DMS153 (cell line): Measurements from ENCODE around the gene ZMAT5.

Source experiments
- DNase-seq: peaks from one replicate; lab custom pipeline; 2025; lab: John Stamatoyannopoulos, UW

Gene ZMAT5

DNA sequence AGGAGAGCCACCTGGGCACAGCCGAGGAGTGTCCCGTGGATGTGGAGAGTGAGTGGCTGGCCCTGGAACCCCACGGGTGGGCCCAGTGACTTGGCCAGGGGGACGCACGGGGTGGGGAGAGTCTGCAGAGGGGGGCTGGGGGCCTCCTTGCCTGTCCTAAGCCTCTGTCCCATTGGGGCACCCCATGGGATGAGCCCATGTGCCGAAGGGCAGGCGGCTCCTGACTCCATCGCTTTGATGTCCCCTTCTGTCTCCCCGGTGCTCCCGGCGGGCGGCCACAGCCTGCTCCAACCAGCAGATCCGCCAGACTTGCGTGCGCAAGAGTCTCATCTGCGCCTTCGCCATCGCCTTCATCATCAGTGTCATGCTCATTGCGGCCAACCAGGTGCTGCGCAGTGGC, 37.6 kb downstream of the ZMAT5 start:
- DNase-seq, result no peak

DNA sequence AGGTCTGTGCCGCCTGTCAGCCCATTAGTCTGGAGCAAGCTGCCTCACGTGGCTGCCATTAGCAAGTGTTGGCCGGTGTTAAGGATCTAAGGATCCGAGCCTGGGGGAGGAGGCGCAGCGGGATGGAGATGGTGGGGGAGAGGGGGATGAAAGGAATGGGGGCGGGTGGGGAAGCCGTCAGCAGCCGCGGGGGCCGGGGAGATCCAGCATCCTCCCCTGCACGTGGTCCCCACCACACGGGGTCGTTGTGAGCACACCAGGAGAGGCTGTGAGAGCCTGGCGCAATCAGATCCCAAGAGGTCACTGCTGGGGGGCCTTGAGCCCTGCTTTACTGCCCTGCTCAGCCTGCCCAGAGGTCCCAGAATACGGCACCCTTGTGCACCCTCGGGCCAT, 39.7 kb downstream of the ZMAT5 start:
- DNase-seq, result no peak

DNA sequence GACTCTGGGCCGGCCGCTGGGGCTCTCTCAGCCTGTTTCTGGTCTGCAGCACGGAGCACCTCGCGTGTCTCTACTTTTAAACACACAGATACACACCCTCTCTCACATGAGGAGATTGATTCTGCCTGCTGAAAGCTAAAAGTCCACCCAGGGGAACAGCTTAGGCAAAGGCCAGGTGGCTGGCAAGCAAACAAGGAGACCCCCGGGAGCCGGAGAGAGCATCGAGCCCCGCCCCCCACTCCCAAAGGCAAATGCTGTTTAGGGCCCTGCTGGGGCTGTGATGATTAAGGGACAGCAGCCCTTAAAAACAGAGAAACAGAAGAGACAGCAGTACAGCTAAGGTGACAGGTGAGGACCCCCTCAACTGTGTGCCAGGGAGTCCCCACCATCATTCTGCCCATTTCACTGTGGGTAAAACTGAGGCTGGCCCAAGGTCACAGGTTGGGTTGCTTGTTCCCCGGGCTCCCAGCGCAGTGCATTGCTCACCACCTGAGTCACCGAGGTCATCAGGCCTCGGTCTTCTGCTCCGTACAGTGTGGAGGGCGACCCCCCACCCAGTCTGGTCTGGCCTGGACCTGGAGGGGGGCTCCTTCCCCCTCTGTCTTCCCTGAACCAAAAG, 40.2 kb downstream of the ZMAT5 start:
- DNase-seq, result no peak

DNA sequence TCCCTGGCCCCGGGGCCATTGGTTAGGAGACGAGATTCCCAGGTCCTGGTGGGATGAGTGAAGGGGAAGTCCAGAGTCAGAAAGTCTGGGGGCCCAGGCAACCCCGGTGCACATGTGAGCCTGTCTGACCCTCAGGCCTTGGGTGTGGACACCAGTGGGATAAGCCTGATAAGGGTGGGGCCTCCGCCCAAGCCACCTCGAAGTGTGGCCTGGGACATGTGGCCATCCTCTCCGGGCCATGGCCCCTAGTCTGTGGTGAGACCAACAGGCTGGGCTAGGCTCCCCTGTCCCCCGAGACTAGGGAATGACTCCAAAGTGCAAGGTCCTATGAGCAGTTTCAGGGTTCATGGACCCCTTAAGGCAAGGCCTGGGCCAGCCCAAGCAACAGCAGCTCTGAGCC, 40.7 kb downstream of the ZMAT5 start:
- DNase-seq, result no peak

DNA sequence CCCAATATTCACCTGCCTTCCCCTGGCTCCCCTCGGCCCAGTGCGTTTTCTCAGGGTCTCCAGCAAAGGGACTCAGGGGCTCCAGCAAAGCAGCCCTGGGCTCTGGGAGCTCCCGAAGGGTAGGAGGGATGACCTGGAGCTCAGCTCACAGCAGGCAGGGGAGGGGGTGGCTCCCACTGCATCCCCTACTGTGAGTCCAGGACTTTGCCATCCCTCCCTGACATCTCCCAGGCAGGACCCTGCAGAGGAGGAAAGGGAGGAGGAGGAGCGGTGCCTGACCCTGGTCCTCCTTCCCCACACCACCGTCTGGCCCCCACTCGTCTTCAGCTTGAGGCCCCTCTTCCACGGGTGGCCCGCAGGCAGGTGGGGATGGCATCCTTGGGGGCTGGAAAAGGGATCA, 42.0 kb downstream of the ZMAT5 start:
- DNase-seq, result no peak

DNA sequence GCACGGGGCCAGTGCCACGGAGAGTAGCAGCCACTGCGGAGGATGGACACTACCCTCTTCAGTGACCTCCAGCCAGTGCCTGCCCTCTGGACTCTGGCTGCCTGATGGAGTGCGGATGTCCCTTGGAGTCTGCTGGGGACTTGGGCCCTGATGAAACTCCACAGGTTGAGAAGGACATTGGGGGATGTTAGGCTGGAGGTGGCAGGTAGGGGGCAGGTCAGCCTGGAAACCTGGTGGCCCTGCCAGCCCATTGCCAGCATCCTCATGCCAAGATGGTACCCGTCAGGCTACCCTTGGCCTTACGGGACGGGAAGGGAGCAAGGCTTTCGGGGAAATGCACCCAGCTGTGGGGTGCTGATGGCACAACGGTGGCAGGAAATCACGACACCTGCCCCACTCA, 43.0 kb downstream of the ZMAT5 start:
- DNase-seq, result no peak

DNA sequence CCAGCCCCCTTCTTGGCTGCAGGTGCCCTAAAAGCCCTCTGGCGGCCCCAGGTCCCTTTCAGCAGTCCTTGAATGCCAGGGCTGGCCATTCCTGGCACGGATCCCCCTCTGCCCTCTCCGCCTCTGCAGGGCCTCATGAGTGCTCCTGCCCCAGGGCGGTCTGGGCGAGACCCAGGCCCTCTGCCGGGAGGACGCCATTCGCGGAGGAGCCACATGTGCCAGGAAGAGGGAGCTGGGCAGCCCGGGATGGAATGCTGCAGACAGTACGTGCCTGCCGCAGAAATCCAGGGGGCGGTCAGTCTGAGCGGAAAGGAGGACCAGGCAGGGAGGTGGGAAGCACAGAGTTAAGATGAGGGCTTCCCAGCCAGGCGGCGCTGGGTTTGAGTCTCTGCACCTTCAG, 44.2 kb downstream of the ZMAT5 start:
- no peak for DNase-seq

DNA sequence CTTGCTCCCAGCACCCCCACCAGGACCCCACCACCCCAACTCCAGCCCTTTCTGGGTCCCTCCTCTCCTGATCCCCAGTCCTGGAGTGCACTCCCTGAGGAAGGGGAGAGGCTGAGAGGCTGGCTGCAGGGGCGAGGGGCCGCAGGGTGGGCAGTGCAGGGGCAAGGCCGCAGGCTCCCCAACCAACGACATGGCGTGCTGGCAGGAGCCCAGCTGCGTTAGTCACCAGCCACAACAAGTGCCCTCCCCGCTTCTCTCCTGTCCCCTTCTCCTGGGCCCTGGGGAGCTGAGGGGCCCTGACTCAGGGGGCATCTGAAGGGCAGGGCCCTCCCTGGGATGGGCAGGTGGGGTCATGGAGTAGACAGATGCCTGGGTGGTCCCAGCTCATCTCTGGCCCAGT, 44.7 kb downstream of the ZMAT5 start:
- no peak for DNase-seq

DNA sequence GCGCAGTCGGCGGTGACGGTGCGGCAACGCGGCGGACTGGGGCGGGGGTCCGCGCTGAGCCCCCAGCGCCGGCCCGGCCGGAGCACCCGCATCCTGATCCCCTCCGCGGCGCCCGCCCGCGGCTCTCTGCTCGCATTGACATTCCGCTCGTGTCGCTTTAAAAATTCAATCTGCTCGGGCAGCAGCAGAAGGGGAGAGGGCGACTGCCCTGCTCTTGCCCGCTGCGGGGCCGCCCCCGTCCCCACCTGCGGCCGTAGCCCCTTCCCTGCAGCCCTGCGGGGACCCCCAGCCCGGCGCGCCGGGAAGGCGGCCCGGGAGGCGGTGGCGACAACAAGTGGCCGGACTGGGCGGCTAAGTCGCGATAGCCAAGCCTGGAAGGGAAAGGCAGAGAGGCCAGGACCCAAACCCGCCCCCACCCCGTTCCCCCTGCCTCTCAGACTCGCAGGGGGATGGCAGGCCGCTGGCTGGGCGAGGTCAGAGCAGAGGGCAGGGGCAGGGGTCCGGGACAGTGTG, 45.9 kb downstream of the ZMAT5 start:
- no peak for DNase-seq

DNA sequence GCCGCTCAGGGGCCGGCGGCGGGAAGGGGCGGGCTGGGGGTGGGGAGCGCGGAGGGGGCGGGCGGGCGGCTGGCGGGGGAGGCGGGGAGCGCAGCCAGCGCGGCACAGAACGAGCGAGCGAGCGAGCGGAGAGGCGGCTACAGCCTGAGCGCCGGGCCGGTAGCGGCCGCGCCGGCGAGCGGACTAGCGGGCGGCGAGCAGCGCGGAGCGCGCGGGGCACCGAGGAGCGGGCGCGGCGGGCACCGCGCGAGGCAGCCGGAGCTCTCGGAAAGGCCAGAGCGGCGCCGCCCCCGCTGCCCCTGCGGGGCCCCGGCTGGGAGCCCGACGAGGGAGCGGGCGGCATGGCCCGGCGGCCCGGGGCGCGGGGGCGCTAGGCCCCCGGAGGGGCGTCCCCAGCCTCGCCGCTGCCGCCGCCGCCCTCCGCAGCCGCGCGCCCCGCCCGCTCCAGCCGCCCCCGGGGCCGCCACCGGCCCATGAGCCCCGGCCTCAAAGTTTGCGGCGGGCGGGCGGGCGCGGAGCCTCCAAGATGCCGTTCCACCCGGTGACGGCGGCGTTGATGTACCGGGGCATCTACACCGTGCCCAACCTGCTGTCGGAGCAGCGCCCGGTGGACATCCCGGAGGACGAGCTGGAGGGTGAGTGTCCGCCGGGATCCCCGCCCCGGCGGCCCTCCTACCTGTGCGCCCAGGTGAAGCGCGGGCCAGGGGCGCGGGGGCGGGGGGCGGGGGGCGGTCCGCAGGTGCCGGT, 46.7 kb downstream of the ZMAT5 start, which contains the start of gene CABP7:
CABP7 (plus strand) TSS at position 105 of the 747 bp plus-strand sequence; CDS start at position 527, 422 bp downstream.
- DNase-seq, result no peak

DNA sequence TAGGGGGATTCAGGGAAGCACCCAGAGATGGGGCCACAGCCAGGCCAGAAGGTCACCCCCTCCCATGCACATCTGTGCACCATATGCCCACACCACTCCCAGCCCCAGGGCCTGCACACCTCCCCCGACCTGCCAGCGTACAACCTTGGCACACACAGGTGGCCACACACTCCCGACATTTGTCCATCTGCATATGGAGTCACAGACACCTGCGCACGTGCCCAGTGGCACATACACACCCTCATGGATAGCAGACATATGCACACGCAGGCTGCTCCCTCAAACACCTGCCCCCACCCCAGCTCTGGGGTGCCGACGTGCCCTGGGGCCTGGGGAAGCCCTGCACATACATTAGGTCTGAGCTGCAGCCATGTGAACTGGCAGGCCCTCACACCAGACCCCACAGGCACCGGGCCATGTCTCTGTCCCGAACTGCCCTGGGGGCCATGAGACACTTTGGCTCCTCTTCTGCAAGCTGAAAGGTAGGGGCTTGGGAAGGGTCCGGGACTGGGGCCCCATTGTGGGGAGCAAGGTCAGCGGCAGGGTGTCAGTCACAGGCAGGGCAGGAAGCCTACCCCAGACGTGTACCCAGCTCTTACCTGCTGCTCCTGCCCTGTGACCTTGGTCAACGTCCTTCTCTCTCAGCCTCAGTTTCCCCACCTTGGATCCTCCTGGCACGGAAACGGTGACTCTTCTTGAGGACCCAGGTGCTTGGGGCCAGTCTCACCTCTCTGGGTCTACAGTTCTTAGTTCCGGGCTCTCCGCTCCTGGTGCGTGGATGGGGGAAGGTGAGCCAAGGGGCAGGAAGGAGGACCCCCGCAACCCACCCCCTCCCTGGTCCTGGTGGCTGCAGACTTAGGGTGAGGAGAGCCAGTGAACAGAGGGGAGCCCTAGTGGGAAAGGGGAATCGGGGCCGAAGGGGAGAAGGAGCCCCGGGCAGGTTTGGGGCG, 47.6 kb downstream of the ZMAT5 start:
- DNase-seq, result no peak

DNA sequence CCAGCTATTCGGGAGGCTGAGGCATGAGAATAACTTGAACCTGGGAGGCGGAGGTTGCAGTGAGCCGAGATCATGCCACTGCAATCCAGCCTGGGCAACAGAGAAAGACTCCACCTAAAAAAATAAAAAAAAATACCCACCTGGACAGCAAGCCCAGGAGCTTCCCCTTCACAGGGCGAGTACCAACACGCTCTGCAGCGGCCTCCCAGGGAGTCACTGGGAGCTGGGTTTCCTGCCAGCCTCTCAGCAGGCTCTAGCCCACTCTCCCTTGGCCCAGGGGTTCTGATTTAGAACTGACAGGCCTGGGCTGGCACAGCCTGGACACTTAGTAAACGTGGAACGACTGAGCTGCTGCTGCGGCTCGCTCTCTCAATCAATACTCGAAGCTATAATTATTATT, 49.0 kb downstream of the ZMAT5 start:
- peak; percentile 57 for DNase-seq

DNA sequence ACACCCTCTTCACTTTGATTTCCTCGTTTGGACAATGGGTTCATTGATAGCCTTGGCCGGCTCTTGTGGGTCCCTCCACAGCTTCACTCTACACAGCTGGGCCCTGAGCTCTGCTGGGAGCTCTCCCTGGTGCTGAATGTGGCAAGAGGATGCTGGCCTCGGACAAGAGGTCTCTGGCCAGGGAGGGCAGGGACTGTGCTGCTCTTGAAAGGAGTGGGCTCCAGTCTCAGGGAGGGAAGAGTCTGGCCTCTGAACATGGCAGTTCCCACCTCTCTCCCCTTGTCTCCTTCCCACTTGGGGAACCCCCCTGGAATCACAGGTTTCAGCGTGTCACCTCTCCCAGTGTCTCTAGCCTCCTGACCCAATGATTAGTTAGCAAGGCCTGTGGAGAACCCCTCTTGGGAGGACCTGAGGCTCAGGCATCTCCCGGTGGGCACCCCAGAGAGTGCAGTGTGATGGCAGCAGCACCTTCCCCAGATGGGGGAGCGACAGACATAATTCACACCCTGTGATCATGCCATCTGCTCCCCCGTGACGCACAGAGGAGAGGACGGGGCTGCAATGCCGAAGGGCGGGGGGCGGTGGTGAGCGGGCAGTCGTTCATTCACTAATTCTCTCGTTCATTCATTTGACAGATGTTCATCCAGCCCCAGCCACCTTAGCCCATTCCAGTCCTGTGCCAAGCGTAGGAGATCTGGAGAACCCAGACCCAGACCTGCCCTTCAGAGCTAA, 49.8 kb downstream of the ZMAT5 start:
- DNase-seq, result no peak

DNA sequence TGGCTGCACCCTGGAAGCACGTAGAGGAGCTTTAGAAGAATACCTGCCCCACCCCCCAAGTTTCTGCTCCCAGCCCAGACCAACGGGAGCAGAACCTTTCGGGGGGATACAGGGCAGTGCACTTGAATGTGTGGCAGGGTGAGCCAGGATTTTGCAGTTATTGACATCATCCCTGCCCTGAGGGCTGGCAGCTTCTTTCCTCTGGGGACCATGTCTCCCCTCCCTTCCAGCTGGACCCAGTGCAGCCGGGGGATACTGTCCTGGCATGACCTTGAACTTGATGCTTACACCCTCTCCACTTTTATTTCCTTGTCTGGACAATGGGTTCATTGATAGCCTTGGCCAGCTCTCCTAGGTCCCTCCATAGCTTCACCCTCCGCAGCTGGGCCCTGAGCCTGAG, 51.1 kb downstream of the ZMAT5 start:
- DNase-seq, result no peak

DNA sequence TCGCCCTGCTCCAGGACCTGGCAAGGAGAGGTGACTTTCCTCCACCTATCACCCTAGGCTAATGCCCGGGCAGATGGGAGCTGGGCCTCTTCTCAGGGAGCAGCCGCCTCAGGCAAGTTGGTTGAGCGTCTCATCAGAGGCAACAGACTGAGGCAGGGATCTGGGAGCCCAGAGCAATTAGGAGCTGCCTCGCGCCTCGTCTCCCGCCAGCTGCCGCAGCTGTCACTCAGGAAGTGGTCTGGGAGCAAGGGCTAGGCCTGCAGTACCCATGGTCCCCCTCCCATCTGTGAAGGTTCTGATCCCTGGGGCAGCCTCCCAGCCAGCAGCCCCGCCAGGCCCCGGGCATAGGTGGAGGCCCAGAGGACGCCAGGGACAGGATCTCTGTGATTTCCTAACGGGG, 51.6 kb downstream of the ZMAT5 start:
- peak; percentile 71 for DNase-seq

DNA sequence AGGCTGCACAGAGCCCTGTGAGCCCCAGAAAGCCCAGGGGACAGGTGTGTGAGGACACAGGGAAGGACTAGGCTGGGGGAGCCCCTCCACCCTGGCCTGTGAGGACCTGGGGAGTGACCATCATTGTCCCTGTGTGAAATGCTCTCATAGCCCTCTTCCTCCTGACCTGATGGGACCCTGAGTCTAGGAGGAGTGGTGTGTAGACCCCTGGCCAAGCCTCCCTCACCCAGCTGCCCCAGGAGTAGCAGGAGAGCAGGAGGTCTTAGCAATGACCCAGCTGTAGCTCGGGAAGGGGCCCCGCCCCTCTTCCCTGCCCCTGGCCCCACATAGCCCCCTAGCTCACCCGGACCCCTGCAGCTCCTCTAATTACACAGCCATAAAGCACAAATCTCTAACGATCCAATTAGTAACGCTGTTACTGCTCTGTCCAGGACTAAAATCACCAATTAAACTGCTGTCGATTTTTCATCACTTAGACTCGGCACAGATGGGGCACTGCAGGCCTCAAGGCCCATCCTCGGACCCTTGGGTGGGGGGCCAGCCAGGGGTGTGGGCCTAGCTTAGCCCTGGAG, 53.6 kb downstream of the ZMAT5 start:
- no peak for DNase-seq

DNA sequence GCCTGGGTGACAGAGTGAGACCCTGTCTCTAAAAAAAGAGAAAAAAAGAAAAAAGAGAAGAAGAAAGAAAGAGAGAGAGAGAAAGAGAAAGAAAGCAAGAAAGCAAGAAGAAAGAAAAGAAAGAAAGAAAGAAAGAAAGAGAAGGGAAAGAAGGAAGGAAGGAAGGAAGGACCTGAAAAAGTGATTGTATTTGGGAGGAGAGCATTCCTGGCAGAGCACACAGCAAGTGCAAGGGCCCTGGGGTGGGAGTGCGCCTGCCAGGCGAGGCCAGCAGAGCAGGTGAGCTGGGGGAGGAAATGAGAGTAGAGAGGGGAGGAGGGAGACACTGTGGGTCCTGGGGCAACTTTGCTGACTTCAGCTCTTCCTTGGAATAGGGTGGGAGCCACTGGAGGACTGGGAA, 54.7 kb downstream of the ZMAT5 start:
- DNase-seq, result no peak

DNA sequence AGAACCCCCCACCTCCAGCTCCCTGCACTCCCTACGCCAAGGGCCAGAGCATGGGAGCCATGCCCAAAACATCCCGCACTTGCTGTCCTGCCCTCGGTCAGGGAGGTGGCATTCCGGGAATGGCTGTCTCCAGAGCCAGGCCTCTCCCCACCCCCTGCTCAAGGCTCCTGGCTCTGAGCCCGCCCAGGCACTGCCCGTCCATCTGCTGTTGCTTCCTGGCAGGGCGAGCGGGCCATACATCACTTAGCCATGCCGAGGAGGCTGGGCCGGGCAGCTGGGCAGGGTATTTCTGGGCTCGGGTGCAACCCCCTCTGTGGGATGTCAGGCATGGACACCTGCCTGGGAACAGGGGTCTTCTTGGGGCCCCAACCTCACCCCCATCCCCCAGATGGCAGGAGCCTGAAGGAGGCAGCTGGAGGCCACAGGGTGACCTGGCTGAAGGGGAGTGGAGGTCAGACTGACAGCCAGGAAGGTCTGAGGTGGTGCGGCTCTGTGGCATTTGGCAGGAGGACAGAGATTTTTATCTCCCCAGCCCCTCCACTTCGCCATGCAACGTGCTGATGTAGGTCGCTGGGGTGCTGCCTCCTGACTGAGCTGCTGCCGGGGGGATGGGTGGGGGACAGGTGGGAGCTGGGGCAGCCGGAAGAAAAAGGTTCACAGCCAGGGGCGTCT, 55.7 kb downstream of the ZMAT5 start:
- peak; percentile 46 for DNase-seq

DNA sequence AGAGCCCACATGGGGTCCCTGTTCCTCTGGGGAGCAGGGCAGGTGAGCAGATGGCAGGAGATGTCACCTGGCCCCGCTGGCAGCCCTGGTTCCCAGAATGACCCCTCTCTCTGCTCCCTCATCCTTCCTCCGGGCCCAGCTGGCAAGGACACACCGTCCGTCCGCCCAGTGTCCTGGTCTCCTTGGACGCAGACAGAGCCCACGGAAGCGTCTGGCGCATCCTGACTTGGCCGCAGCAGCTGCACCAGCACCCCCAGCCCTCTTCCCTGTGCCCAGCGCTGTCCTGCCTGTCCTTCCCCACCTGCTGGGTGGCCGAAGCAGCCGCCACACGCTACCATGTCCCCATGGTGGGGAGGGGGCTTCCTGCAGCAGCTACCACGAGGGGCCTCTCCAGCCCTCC, 56.6 kb downstream of the ZMAT5 start:
- no peak for DNase-seq

DNA sequence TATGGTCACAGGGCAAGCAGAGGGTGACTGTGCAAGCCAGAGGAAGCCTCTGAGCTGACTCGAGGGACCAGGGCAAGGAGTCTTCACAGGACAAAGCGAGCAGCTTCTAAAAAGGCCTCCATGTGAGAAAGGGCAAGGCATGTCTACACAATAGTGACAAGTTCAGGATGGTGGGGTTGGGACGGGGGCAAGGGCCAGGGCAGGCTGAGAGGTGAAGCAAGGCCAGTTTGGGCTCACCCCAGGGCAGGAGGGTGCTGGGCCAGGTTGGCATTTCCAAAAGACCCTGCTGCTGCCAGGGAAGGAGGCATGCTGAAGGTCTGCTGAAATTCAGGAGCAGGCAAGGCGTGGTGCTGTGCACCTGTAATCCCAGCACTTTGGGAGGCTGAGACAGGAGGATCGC, 59.3 kb downstream of the ZMAT5 start:
- DNase-seq, result no peak

DNA sequence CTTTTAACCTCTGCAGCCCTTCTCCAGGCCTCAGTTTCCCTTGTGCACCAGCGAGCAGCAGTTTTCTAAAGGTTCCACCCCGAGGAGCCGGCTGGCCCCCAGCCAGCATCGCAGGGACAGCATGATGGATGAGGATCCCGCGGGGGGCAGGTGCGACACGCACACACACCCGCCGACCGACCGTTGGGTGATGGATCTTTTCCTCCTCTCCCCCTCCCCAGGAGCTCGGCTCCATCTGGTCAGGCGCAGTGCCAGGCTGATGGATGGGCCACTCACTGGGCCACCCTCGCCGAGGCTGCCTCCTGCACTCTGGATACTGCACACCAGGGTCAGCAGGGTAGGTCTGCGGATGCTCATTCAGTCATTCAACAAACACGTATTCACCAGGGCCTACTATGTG, 59.8 kb downstream of the ZMAT5 start:
- no peak for DNase-seq
